PC-3 (cell line): ENCODE measurements around the gene SPR. TPM values are rescaled to one million over a fixed set of nuclear protein-coding genes. Genes with fewer than 3 reads are reported as not detected.

ENCODE experiments used
- ATAC-seq: fragments of 200-7000 bp; cut with Tn5 transposase; 2 replicates; pipeline ENCODE4 v1.9.1; 2020; ENCODE audit warnings: mild to moderate bottlenecking, moderate library complexity
- BruUV-seq: library from RNA; stranded (reverse); fragments of 400-500 nt; replicated peaks from 2 replicates; lab custom pipeline; 2021; lab: Mats Ljungman, UMichigan
- CTCF ChIA-PET: fragments of 300-600 bp; sonication (Branson Sonifier 250); formaldehyde crosslinking; loops from one replicate; lab custom pipeline; 2022; ENCODE audit warnings: antibody characterized with exemption; lab: Charles Lee
- POLR2A ChIA-PET: fragments of 300-600 bp; sonication (Branson Sonifier 250); formaldehyde crosslinking; loops from one replicate; lab custom pipeline; 2022; ENCODE audit warnings: antibody characterized with exemption; ENCODE audit not compliant: unreplicated experiment; lab: Charles Lee
- DNase-seq: peaks from one replicate; pipeline ENCODE4 v3.0.0-alpha.2; 2015
- H2AFZ ChIP-seq: fragments of 300-600 bp; sonication (generic); 2 replicates; pipeline ENCODE4 v1.6.0; 2016; ENCODE audit warnings: antibody characterized with exemption, low read length
- H3F3A ChIP-seq: fragments of 300-600 bp; sonication (generic); one replicate; pipeline ENCODE4 v1.6.0; 2017; ENCODE audit warnings: antibody characterized with exemption, low read length, control low read depth, mild to moderate bottlenecking; ENCODE audit not compliant: unreplicated experiment
- H3K27ac ChIP-seq: fragments of 300-600 bp; sonication (generic); 2 replicates; pipeline ENCODE4 v1.5.1; 2016; ENCODE audit warnings: mild to moderate bottlenecking, low read length
- H3K27me3 ChIP-seq: fragments of 300-600 bp; sonication (generic); 2 replicates; pipeline ENCODE4 v1.6.1; 2016; ENCODE audit warnings: low read length, mixed read lengths
- H3K36me3 ChIP-seq: fragments of 300-600 bp; sonication (generic); 2 replicates; pipeline ENCODE4 v1.6.1; 2016; ENCODE audit warnings: low read depth, mixed run types, low read length, mixed read lengths
- H3K4me1 ChIP-seq: fragments of 300-600 bp; sonication (generic); 2 replicates; pipeline ENCODE4 v1.5.1; 2016; ENCODE audit warnings: low read length; ENCODE audit not compliant: insufficient read depth
- H3K4me2 ChIP-seq: fragments of 300-600 bp; sonication (generic); 2 replicates; pipeline ENCODE4 v1.6.0; 2016; ENCODE audit warnings: low read length
- H3K4me3 ChIP-seq: fragments of 300-600 bp; sonication (generic); 2 replicates; pipeline ENCODE4 v1.5.1; 2016; ENCODE audit warnings: mild to moderate bottlenecking, low read length, mixed read lengths
- H3K79me2 ChIP-seq: fragments of 300-600 bp; sonication (generic); 2 replicates; pipeline ENCODE4 v1.6.1; 2017; ENCODE audit warnings: low read length, mixed read lengths
- H3K9ac ChIP-seq: fragments of 300-600 bp; sonication (generic); 2 replicates; pipeline ENCODE4 v1.6.0; 2016; ENCODE audit warnings: mild to moderate bottlenecking, low read length
- H3K9me2 ChIP-seq: fragments of 300-600 bp; sonication (generic); replicated peaks from 2 replicates; pipeline ENCODE4 v1.6.1; 2016; ENCODE audit warnings: mixed run types, low read length, mixed read lengths
- H3K9me3 ChIP-seq: fragments of 300-600 bp; sonication (generic); 2 replicates; pipeline ENCODE4 v1.6.1; 2016; ENCODE audit warnings: low read length, mixed read lengths
- H4K20me1 ChIP-seq: fragments of 300-600 bp; sonication (generic); 2 replicates; pipeline ENCODE4 v1.6.1; 2016; ENCODE audit warnings: low read length, mixed read lengths
- EZH2 ChIP-seq: fragments of 300-600 bp; sonication (generic); IDR thresholded peaks from one replicate; pipeline ENCODE4 v1.6.1; 2017; ENCODE audit warnings: antibody characterized with exemption, mild to moderate bottlenecking, low read length; ENCODE audit not compliant: unreplicated experiment
- EZH2phosphoT487 ChIP-seq: fragments of 300-600 bp; sonication (generic); IDR thresholded peaks from 2 replicates; pipeline ENCODE4 v1.6.1; 2018; ENCODE audit warnings: mild to moderate bottlenecking, antibody characterized with exemption, low read length, borderline replicate concordance
- intact Hi-C: fragments of 100-400 bp; cut with micrococcal nuclease; formaldehyde crosslinking; loops from 2 replicates; pipeline ENCODE4 v1.9.0; 2023
- total RNA-seq: library from RNA; depleted of rRNA; stranded (reverse); fragments of >200 nt; gene quantifications from 2 replicates; pipeline ENCODE4 v1.2.3, GENCODE V29; 2014
- TF ChIP-seq, protein P1 (sequence below): fragments of 300-600 bp; sonication (generic); conservative IDR thresholded peaks from 2 replicates; pipeline ENCODE4 v1.5.1; 2017; ENCODE audit warnings: antibody characterized with exemption, low read depth, mild to moderate bottlenecking, low read length

The SPR gene
- total RNA-seq, 1 experiment from 2014 or later = 69.4 TPM

DNA sequence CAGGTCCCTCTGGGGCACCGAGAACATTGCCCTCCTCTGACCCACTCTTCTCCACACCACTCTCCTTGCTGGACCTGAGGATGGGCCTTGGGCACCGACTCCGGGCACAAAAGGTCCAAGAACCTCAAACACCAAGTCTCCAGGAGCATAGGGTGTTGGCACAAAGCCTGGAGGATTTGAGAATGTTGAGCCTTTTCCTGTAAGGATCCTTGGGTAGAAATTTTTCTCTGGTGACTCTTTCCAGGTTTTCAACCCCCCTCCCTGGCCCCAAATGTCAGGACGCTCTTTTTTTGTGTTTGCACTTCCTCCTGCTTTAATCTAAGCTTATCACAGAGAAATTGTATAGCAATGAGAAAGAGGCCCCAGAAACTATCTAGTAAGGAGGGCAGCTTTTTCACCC lies 9.2 kb downstream of the SPR start:
- ChIA-PET POLR2A (no interaction called here), CTCF (interaction anchor here (1.7 kb wide), 1 partner anchor 281 kb away, joined by 7 read pairs; no protein-coding TSS in a partner anchor)
- BruUV-seq = no TSS peak
- peak overlapping the region; percentile 79; the same call in 1 of the 2 replicates for H3K4me2 ChIP-seq
- H3K27me3 ChIP-seq = peaks cover 4% of the 10 kb centered on the region; the same call in 1 of the 2 replicates
- intact Hi-C loops = no loop called here
- no peak overlapping the region for H2AFZ ChIP-seq
- no peaks in the 10 kb centered on the region for H3K9me2 ChIP-seq
- H3K36me3 ChIP-seq = no peaks in the 10 kb centered on the region
- TF ChIP-seq EZH2 = no peak
- TF ChIP-seq, protein P1, sequence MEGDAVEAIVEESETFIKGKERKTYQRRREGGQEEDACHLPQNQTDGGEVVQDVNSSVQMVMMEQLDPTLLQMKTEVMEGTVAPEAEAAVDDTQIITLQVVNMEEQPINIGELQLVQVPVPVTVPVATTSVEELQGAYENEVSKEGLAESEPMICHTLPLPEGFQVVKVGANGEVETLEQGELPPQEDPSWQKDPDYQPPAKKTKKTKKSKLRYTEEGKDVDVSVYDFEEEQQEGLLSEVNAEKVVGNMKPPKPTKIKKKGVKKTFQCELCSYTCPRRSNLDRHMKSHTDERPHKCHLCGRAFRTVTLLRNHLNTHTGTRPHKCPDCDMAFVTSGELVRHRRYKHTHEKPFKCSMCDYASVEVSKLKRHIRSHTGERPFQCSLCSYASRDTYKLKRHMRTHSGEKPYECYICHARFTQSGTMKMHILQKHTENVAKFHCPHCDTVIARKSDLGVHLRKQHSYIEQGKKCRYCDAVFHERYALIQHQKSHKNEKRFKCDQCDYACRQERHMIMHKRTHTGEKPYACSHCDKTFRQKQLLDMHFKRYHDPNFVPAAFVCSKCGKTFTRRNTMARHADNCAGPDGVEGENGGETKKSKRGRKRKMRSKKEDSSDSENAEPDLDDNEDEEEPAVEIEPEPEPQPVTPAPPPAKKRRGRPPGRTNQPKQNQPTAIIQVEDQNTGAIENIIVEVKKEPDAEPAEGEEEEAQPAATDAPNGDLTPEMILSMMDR = no peak
- TF ChIP-seq EZH2phosphoT487 = no peak
- no peak overlapping the region for H3K27ac ChIP-seq
- DNase-seq = no peak
- no peak for ATAC-seq
- H3K4me1 ChIP-seq = peaks cover 13% of the 10 kb centered on the region
- no peak overlapping the region for H3K9ac ChIP-seq
- no peaks in the 10 kb centered on the region for H3F3A ChIP-seq
- no peaks in the 10 kb centered on the region for H4K20me1 ChIP-seq
- H3K9me3 ChIP-seq = no peaks in the 10 kb centered on the region
- no peak overlapping the region for H3K4me3 ChIP-seq
- H3K79me2 ChIP-seq = no peaks in the 10 kb centered on the region

DNA sequence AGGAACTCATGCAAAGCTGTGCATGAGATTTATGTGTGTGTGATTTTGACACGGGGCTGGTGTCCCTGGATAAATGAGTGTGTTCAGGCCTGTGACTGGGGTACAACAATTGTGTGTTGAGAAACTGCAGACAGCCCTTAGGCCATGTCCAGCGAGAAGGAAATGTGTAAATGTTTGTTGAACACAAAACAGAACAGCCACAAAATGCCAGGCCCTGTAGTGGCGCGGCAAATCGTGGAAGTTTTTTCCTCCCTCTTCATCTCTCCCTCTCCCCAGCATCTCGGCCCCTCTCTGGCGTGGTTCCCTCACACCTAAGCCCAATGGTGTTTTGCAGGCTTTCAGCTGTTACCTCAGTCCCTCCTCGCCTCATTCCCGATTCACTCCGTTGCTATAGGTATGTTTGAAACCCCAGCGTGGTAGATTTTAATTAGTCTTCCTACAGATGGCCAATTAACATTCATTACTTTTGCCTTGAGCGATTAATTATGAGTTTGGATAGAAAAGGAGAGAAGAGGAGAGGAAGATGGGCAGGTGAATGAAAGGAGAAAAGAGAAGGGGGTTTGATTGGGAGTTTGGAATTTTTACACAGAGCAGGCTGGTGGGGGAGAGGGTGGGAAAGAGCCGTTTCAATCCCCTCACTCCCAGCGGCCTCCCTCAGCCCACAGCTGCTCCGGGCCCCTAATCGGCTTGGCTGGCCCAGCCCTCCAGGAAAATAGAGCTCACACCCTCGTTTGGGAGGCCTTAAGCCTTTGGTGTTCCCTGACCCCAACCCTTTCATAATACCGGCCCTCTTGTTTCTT lies 10.8 kb downstream of the SPR start:
- ATAC-seq (no peak), DNase-seq (no peak)
- no peaks in the 10 kb centered on the region for H3F3A ChIP-seq
- no peaks in the 10 kb centered on the region for H3K36me3 ChIP-seq
- peaks cover 17% of the 10 kb centered on the region for H3K27me3 ChIP-seq
- H3K4me3 ChIP-seq = no peak overlapping the region
- H3K79me2 ChIP-seq = no peaks in the 10 kb centered on the region
- no peak overlapping the region for H3K4me2 ChIP-seq
- TF ChIP-seq EZH2 (no peak), EZH2phosphoT487 (no peak)
- TF ChIP-seq, protein P1 = no peak
- H3K9ac ChIP-seq = no peak overlapping the region
- H3K9me2 ChIP-seq = no peaks in the 10 kb centered on the region
- H2AFZ ChIP-seq = no peak overlapping the region
- no peaks in the 10 kb centered on the region for H3K9me3 ChIP-seq
- ChIA-PET CTCF (no interaction called here), POLR2A (no interaction called here)
- no peaks in the 10 kb centered on the region for H4K20me1 ChIP-seq
- no peak overlapping the region for H3K27ac ChIP-seq
- BruUV-seq = no TSS peak
- intact Hi-C loops = no loop called here
- H3K4me1 ChIP-seq = peaks cover 13% of the 10 kb centered on the region

GRCh38 chr2:72898585-72898906 lies 11.3 kb downstream of the SPR start:
- Histone ChIP-seq H3K4me3 (no peak overlapping the region), H3K9me2 (no peaks in the 10 kb centered on the region), H3F3A (no peaks in the 10 kb centered on the region), H2AFZ (no peak overlapping the region), H3K79me2 (no peaks in the 10 kb centered on the region), H3K9ac (no peak overlapping the region), H3K27ac (no peak overlapping the region), H4K20me1 (no peaks in the 10 kb centered on the region), H3K27me3 (peaks cover 23% of the 10 kb centered on the region), H3K4me1 (peaks cover 13% of the 10 kb centered on the region), H3K36me3 (no peaks in the 10 kb centered on the region), H3K4me2 (no peak overlapping the region), H3K9me3 (no peaks in the 10 kb centered on the region)
- no TSS peak for BruUV-seq
- intact Hi-C loops = no loop called here
- DNase-seq (no peak), ATAC-seq (no peak)
- POLR2A ChIA-PET = no interaction called here
- CTCF ChIA-PET = no interaction called here
- TF ChIP-seq, protein P1 = no peak
- no peak for TF ChIP-seq EZH2phosphoT487
